Activated CD8-positive, alpha-beta memory T cell treated with anti-CD3 and anti-CD28 coated beads for 36 hours (primary cell): ENCODE data around the gene KIF3A. TPM values are rescaled to one million over a fixed set of nuclear protein-coding genes. Genes with fewer than 3 reads are reported as not detected.
"Not testable (repeated sequence)": the region's sequence is repeated elsewhere in the genome, so short reads cannot be mapped to it uniquely, and the experiment has no call there.

Source experiments
- CTCF ChIA-PET: fragments of 350-600 bp; sonication (Branson Sonifier 250); formaldehyde crosslinking; loops from one replicate; lab custom pipeline; 2021; ENCODE audit warnings: antibody characterized with exemption; lab: Charles Lee
- POLR2A ChIA-PET: fragments of 350-600 bp; sonication (Branson Sonifier 250); formaldehyde crosslinking; loops from one replicate; lab custom pipeline; 2021; ENCODE audit warnings: antibody characterized with exemption; lab: Charles Lee
- total RNA-seq, 2 experiments: library from RNA; stranded (reverse); gene quantifications; one replicate each; pipeline ENCODE4 v1.2.3, GENCODE V29; 2021

KIF3A gene
- total RNA-seq, 2 experiments from 2014 or later, result 16.1 to 16.9 TPM

- POLR2A ChIA-PET, result no interaction called here
- CTCF ChIA-PET, result interaction anchor here (1.2 kb wide), 1 partner anchor 75 kb away, joined by 3 read pairs; no protein-coding TSS in a partner anchor
These were observed 7.3 kb upstream of the KIF3A start for GRCh38 chr5:132744659-132745058.

GRCh38 chr5:132742626-132743025 lies 5.3 kb upstream of the KIF3A start:
- CTCF ChIA-PET, result no interaction called here
- POLR2A ChIA-PET, result no interaction called here

GRCh38 chr5:132742158-132742557 lies 4.8 kb upstream of the KIF3A start:
- CTCF ChIA-PET, result no interaction called here
- POLR2A ChIA-PET, result no interaction called here

GRCh38 chr5:132739232-132739631 lies 1.9 kb upstream of the KIF3A start:
- CTCF ChIA-PET, result interaction anchor here (0.7 to 1.3 kb wide), 2 partner anchors 8 to 10 kb away, joined by 3 to 9 read pairs; partner anchors contain the start of gene CCNI2
- POLR2A ChIA-PET, result no interaction called here

- ChIA-PET POLR2A (interaction anchor here (0.6 to 2.0 kb wide), 6 partner anchors 9 to 240 kb away, joined by 3 to 23 read pairs (median 3); partner anchors contain the start of genes CCNI2 and RAD50), CTCF (interaction anchor here (0.9 to 2.3 kb wide), 5 partner anchors 9 to 238 kb away, joined by 3 to 11 read pairs (median 4); partner anchors contain the start of gene CCNI2)
These were observed 786 bp upstream of the KIF3A start for GRCh38 chr5:132737982-132738681.

- ChIA-PET POLR2A (no interaction called here), CTCF (no interaction called here)
These were observed 2.7 kb downstream of the KIF3A start for GRCh38 chr5:132734687-132735086.

- ChIA-PET POLR2A (no interaction called here), CTCF (interaction anchor here (1.0 kb wide), 1 partner anchor 87 kb away, joined by 3 read pairs; no protein-coding TSS in a partner anchor)
These were observed 3.7 kb downstream of the KIF3A start for GRCh38 chr5:132733499-132734148.

- ChIA-PET CTCF (interaction anchor here (0.6 to 0.9 kb wide), 2 partner anchors 203 to 392 kb away, joined by 3 read pairs; no protein-coding TSS in a partner anchor), POLR2A (no interaction called here)
These were observed 7.5 kb downstream of the KIF3A start for GRCh38 chr5:132729896-132730295.

- CTCF ChIA-PET, result no interaction called here
- POLR2A ChIA-PET, result no interaction called here
These were observed 11.6 kb downstream of the KIF3A start for GRCh38 chr5:132725745-132726144.

- POLR2A ChIA-PET, result no interaction called here
These were observed 18.6 kb downstream of the KIF3A start for GRCh38 chr5:132718544-132719312.

GRCh38 chr5:132714456-132715307 lies 22.7 kb downstream of the KIF3A start:
- POLR2A ChIA-PET, result no interaction called here
- CTCF ChIA-PET, result interaction anchor here (0.7 kb wide), 1 partner anchor 76 kb away, joined by 4 read pairs; no protein-coding TSS in a partner anchor

More at GRCh38 chr5:132718544-132719312, 18.6 kb downstream of the KIF3A start:
- CTCF ChIA-PET, result interaction anchor here (1.2 kb wide), 1 partner anchor 117 kb away, joined by 3 read pairs; no protein-coding TSS in a partner anchor

GRCh38 chr5:132708645-132709044 lies 28.7 kb downstream of the KIF3A start:
- ChIA-PET CTCF (interaction anchor here (1.0 to 1.7 kb wide), 2 partner anchors 168 to 181 kb away, joined by 3 to 4 read pairs; no protein-coding TSS in a partner anchor), POLR2A (interaction anchor here (0.7 kb wide), 1 partner anchor 161 kb away, joined by 4 read pairs; no protein-coding TSS in a partner anchor)

GRCh38 chr5:132704875-132705274 lies 32.5 kb downstream of the KIF3A start:
- ChIA-PET POLR2A (no interaction called here), CTCF (no interaction called here)

- CTCF ChIA-PET, result no interaction called here
- POLR2A ChIA-PET, result no interaction called here
These were observed 41.4 kb downstream of the KIF3A start for GRCh38 chr5:132695956-132696355.

GRCh38 chr5:132692632-132692967 lies 44.7 kb downstream of the KIF3A start:
- CTCF ChIA-PET, result no interaction called here
- POLR2A ChIA-PET, result no interaction called here

GRCh38 chr5:132691755-132692631 lies 45.4 kb downstream of the KIF3A start:
- POLR2A ChIA-PET, result not testable (repeated sequence)
- CTCF ChIA-PET, result interaction anchor here (0.7 kb wide), 1 partner anchor 201 kb away, joined by 3 read pairs; the partner anchor contains the start of gene IRF1

- POLR2A ChIA-PET, result no interaction called here
- CTCF ChIA-PET, result no interaction called here
These were observed 47.2 kb downstream of the KIF3A start for GRCh38 chr5:132690156-132690555.

- CTCF ChIA-PET, result no interaction called here
- POLR2A ChIA-PET, result no interaction called here
These were observed 47.8 kb downstream of the KIF3A start for GRCh38 chr5:132689513-132689912.
